ENCODE data around the gene ANKRD27. TPM values are rescaled to one million over a fixed set of nuclear protein-coding genes. Genes with fewer than 3 reads are reported as not detected.
A peak's percentile ranks its signal among the peaks of the same experiment; 100 is the strongest.

ANKRD27 gene
- total RNA-seq, result 10 to 100 TPM; 26.4 to 36.2 (median 30.8) TPM

DNA sequence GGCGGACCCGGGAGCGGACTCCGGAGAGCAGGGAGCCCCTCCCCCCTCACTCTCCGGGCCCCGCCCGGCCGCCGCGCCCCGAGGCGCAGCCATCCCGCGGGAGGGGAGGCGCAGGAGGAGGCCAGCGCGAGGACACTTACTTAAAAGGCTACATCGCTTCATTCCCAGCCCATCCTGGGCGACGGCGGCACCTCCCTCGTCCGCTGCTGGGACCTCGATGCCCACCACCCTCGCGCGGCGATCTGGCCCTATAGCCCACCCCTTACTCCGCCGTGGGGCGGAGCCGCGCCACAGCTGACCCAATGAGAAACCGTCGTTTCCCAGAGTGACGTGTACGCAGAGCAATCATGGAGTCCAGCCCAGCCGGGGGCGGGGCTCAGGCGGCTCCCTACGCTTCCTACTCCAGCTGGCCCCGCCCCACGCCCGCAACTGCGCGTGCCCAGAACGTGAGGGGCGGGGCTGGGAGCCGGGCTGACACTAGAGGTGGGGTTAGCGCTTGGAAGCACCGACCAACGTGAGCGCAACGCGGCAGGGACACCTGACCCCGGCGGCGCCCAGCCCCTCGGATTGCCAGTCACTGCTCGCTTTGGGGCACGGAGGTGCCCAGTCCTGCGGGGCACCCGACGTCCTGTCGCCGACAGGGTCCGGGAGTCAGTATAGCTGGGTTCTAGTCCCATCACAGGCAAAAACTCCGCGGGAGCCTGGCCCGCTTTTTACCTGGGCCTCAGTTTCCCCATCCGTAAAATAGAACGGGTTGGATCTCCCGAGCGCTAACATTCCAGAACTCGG is at the start of gene ANKRD27:
ANKRD27 (minus strand) TSS at position 250 of the 789 bp plus-strand sequence. CDS start 16,165 bp downstream, outside the sequence.
- Histone ChIP-seq H3K4me3 (peak within 1 kb of the TSS; percentile 79), H3K9me3 (no peaks in the 10 kb centered on the region), H3K27ac (peak within 1 kb of the TSS; percentile 75), H3K36me3 (no peaks in the 10 kb centered on the region), H3K4me1 (peaks cover 48% of the 10 kb centered on the region), H3K27me3 (peaks cover 18% of the 10 kb centered on the region)
- 0% methylated on average over 3 of the region's 75 CpGs for WGBS
- no peak for TF ChIP-seq POLR2A (IDR thresholded peaks at IDR 0.05)
- no peak for TF ChIP-seq EP300 (IDR thresholded peaks at IDR 0.05)
- TF ChIP-seq POLR2AphosphoS5 (IDR thresholded peaks at IDR 0.05), result no peak
- TF ChIP-seq, protein P1, sequence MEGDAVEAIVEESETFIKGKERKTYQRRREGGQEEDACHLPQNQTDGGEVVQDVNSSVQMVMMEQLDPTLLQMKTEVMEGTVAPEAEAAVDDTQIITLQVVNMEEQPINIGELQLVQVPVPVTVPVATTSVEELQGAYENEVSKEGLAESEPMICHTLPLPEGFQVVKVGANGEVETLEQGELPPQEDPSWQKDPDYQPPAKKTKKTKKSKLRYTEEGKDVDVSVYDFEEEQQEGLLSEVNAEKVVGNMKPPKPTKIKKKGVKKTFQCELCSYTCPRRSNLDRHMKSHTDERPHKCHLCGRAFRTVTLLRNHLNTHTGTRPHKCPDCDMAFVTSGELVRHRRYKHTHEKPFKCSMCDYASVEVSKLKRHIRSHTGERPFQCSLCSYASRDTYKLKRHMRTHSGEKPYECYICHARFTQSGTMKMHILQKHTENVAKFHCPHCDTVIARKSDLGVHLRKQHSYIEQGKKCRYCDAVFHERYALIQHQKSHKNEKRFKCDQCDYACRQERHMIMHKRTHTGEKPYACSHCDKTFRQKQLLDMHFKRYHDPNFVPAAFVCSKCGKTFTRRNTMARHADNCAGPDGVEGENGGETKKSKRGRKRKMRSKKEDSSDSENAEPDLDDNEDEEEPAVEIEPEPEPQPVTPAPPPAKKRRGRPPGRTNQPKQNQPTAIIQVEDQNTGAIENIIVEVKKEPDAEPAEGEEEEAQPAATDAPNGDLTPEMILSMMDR (IDR thresholded peaks at IDR 0.05), result no peak
- peak; percentile 98 to 99 for DNase-seq (ENCODE audit: low spot score in 2 of 2)

DNA sequence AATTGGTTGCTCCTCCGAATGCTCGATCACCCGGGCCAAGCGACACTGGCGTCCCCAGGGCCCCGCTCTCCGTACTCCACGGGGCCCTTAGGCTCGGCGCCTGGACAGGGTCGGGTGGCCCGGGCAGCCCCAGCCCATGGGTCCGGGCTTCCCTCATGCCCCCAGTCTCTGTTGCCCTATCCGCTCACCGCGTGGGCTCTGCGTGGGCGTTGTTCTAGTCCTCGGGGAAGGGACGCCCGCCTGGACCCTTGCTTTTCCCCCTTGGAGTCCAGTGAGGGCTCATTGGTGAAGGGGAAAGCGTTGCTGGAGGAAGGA is 45.9 kb upstream of the ANKRD27 start:
- Histone ChIP-seq H3K27me3 (no peaks in the 10 kb centered on the region), H3K9me3 (no peaks in the 10 kb centered on the region), H3K27ac (no peak overlapping the region), H3K4me3 (no peak overlapping the region), H3K4me1 (peaks cover 5% of the 10 kb centered on the region), H3K36me3 (no peaks in the 10 kb centered on the region)
- TF ChIP-seq POLR2AphosphoS5 (IDR thresholded peaks at IDR 0.05), result no peak
- no peak for TF ChIP-seq POLR2A (IDR thresholded peaks at IDR 0.05)
- TF ChIP-seq EP300 (IDR thresholded peaks at IDR 0.05), result no peak
- TF ChIP-seq, protein P1 (IDR thresholded peaks at IDR 0.05), result no peak
- DNase-seq (ENCODE audit: low spot score in 2 of 2), result no peak
- 98% methylated on average over 20 of the region's 22 CpGs for WGBS

DNA sequence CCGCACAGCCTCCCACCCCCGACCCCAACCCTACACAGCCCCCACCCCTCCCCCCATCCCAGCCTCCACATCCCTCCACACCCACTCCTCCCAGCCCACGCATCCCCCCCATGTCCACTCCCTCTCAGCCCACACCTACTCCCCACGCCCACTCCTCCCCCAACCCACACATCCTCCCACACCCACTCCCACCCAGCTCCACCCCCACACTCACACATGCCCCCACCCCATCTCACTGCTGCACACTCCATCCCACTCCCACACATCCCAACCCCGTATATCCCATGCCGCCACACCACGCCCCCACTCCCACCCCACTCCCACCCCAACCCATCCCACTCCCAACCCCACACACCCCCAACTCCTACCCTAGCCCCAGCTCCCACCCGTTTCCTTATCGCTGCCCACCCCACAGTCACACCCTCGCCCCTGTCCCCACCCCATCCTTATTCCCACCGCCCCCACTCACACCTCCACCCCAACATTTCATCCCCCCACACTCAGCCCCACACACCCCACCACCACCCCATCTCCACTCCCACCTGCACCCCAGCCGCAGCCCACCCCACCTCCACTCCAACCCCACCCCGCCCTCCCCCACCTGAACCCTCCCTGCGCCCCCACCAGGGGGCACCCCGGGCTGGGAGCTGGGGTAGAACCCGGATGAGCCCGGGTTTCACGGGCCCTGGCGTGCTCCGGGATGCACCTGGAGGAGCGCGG is 45.4 kb upstream of the ANKRD27 start:
- DNase-seq (ENCODE audit: low spot score in 2 of 2), result no peak
- Histone ChIP-seq H3K27me3 (no peaks in the 10 kb centered on the region), H3K4me1 (peaks cover 5% of the 10 kb centered on the region), H3K9me3 (no peaks in the 10 kb centered on the region), H3K27ac (no peak overlapping the region), H3K4me3 (no peak overlapping the region), H3K36me3 (no peaks in the 10 kb centered on the region)
- TF ChIP-seq POLR2A (IDR thresholded peaks at IDR 0.05) (no peak), EP300 (IDR thresholded peaks at IDR 0.05) (no peak), POLR2AphosphoS5 (IDR thresholded peaks at IDR 0.05) (no peak)
- TF ChIP-seq, protein P1 (IDR thresholded peaks at IDR 0.05), result no peak
- 92% methylated on average over 21 of the region's 22 CpGs for WGBS

DNA sequence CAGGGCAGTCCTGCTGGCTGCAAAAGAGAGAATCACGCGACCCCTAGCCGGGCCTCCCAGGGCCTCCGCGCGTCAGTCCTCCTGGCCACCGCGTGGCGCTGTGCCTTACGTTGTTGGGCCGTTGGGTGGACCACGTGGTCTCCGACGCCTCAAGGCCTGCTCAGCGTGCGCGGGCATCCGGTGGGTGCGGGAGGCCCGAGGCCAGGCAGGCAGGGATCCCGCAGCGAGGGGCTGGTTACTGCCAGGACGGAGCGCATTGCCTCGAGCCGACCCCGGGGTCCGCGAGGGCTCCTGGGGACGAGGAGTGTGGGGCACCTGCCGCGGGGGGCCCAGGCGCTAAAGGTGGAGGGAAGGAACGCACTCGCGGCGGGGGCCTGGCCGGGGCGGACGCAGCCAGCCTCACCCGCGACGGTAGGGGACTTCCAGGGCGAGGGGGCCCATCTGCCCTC is 44.7 kb upstream of the ANKRD27 start, which contains the start of gene TDRD12:
TDRD12 (plus strand) TSS at position 157 of the 449 bp plus-strand sequence. CDS start 306 bp downstream, outside the sequence.
- WGBS, result 81% methylated on average over 40 of the region's 44 CpGs
- no peak within 1 kb of the TSS for H3K27ac ChIP-seq
- TF ChIP-seq EP300 (IDR thresholded peaks at IDR 0.05) (no peak), POLR2A (IDR thresholded peaks at IDR 0.05) (no peak), POLR2AphosphoS5 (IDR thresholded peaks at IDR 0.05) (no peak)
- TF ChIP-seq, protein P1 (IDR thresholded peaks at IDR 0.05), result no peak

DNA sequence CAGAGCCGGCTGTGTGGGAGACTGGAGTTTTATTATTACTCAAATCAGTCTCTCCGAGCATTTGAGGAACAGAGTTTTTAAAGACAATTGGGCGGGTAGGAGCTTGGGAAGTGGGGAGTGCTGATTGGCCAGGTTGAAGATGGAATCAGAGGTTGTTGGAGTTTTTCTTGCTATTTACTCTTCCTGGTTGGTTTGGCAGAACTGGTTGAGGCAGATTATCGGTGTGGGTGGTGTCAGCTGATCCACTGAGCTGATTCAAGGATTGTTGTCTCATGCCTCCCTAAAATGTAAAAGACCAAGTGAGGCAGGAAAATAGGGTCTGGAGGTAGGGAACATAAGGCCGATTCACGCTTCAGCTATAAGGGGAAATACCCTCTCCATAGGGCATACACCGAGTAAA is 43.3 kb upstream of the ANKRD27 start:
- Histone ChIP-seq H3K9me3 (no peaks in the 10 kb centered on the region), H3K4me3 (no peak overlapping the region), H3K27ac (no peak overlapping the region), H3K4me1 (peaks cover 5% of the 10 kb centered on the region), H3K36me3 (peaks cover 17% of the 10 kb centered on the region), H3K27me3 (no peaks in the 10 kb centered on the region)
- 79% methylated on average over 7 of the region's 7 CpGs for WGBS
- DNase-seq (ENCODE audit: low spot score in 2 of 2), result no peak
- no peak for TF ChIP-seq POLR2A (IDR thresholded peaks at IDR 0.05)
- no peak for TF ChIP-seq EP300 (IDR thresholded peaks at IDR 0.05)
- TF ChIP-seq POLR2AphosphoS5 (IDR thresholded peaks at IDR 0.05), result no peak
- TF ChIP-seq, protein P1 (IDR thresholded peaks at IDR 0.05), result no peak

More for the DNA sequence above, 44.7 kb upstream of the ANKRD27 start, which contains the start of gene TDRD12:
- DNase-seq (ENCODE audit: low spot score in 2 of 2), result no peak
- Histone ChIP-seq H3K9me3 (no peaks in the 10 kb centered on the region), H3K27me3 (no peaks in the 10 kb centered on the region), H3K36me3 (peaks cover 5% of the 10 kb centered on the region), H3K4me3 (no peak within 1 kb of the TSS), H3K4me1 (peaks cover 5% of the 10 kb centered on the region)

Data from suprapubic skin (tissue), 4 donors.